Stimulated activated CD4-positive, alpha-beta T cell treated with anti-CD3 and anti-CD28 coated beads, Interleukin-4, amount 100 ng/mL, for 24 hours (primary cell): ENCODE measurements around the gene ADAMTS6.
A peak's percentile ranks its signal among the peaks of the same experiment; 100 is the strongest.

Source experiments
- DNase-seq: peaks from one replicate; pipeline ENCODE4 v3.0.0-alpha.2; 2020

The ADAMTS6 gene

DNA sequence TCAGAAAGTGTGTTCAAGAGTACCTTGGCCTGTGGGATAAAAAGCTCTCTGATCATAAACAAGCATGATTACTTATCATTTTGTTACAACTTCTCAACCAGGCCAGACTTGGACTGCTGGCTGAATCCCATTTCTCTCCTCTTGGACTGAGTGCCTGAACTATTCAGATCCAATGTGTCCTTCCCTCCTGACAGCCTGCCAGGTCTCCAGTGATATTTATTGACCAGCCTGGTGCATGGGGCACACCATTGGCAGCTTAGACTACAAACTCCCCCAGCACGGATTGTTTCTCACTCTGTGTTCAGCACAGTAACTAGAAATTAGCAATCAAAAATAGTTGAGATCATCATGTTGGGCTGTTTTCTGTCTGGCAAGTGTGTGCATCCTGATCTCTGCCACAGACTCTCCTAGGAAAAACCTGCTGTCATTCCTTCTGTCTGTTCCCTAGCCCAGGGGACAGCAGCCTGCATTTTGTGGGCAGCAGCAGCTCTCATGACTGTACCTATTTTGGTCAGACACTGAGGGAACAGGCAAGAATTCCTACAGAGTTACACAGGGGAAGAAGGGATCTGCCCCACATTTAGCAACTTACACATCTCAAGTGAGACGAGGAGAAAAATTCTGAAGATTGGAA lies 348.1 kb downstream of the ADAMTS6 start:
- DNase-seq = no peak

DNA sequence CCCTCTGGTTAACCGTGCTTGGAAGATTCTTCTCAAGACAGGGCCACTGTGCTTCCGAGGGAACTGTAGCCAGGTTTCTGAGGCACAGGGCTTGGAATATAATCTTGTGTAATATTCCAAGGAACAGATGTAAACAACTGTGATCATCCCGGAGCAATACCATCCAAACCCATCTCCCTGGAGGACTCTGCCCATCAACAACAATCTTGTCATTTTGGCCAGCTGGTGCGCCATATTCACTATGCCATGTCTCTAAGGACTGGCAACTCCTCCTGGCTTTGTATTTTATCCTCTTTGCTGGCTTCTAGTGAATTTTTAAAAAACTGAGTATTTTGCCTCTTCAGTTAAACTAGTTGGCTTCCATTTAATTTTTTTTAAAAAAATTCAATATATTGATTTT lies 349.3 kb downstream of the ADAMTS6 start:
- DNase-seq = no peak

DNA sequence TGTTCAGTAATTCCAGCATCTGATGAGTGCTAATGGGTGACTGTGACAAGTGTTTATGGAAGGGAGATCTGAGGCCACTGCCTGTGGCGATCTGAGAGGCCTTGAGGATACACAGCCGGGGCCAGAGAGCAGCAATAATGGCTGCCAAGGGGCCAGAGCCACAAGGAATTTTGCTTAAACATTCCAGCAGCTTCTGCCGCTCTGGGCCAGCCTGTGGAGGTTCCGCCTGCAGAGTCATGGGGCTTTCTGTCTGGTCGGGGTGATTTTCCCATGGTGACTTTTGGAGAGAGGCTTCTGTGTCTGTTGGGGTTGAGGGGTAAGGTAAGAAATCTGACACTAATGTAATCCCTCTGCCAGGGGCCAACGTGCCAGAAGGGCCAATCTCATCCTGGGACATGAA lies 353.5 kb downstream of the ADAMTS6 start:
- no peak for DNase-seq

DNA sequence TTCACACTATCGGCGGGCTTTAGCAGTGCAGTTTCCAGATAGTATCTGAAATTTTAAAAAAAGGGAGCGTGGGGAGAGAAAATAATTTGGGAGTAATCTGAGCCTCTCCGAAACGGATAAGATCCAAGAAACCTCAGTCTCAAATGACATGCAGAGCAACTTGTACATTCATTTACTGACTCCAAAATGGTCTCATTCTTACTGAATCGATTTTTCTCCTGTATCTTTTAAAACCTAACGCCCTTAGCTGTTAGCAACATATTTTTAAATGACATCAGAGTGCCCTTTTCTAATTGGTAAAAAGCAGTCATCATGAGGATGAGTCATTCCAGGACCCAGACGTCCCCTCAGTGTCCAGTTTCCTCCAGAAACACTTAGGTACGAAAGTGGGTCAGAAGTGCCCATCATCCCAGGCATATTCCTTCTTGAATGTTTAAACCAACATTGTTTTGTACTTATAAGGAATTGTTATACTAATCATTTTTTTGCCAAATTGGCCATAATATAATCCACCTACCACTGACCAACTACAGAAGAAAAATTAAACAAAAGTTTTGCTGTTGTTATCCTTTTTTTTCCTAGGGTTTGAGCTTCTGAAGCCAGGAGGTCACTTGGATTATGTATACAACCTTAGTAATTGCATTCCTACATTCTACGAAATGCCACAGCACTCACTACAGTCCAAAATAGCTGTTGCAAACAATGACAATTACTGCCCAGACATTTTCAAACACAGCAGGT lies 354.4 kb downstream of the ADAMTS6 start:
- no peak for DNase-seq

DNA sequence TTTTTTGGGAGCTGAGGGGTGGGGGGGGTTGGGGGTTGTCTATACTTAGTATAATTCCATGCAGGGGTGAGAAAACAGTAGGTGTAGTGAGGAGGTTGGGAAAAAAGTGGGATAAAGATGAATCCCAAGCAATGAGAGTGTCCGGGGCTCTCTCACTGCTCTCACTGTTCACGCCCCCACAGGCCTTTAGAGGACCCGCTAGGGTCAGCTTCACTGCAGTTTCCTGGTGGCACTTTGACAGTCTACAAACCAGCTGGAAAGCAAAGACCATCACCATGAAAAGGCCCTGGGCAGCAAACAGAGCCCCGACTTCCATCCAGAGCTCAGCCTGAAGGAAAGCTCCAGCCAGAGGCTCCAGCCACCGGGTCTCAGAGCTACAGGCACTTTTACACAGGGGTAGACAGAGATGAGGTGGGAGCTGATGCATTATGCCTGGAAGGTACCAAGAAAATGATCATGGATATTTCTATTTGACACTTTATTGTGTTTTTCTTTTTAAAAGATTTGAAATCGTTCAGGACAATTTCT lies 355.1 kb downstream of the ADAMTS6 start:
- DNase-seq = no peak

DNA sequence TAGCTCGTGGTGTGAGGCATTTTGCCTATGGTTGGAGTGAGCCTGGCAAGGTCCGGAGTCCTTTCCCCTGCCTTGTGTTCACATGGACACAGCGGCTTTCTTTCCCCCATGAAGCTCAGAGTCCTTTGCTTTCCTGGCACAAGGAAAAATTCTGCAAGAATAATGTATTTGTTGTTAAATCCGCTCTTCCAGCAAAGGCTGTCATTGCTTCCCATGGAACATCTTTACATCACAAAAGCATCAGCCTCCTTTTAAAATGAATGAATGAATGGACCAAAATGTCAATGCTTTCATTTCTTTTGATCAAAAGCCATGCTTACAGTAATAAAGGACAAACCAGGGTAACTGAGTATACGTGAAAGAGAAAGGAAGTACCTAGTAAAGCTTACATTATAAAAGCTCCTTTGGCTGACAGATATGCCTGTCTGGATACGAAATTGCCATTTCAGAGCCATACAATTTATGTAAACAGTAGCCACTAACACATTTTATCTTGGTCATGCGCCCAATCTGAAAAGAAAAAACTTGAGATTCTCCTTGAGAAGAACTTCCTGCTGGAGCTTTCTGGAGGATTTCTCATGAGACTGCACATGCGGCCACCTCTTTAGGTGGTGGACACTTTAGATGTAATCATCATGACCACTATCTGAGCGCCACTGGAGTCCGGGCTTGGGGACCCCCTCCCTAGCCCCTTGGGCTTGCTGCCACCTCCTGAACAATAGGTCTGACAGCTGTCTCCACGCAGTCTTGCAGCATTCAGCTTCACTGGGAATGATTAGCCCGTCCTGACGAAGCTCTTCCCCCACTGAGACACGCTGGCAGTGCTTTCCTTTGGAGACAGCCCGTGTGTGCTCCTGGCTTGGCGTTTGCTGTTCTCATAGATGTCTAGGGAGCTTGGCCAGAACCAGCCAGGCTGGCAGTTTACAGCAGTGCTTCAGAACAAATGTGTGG lies 355.9 kb downstream of the ADAMTS6 start:
- no peak for DNase-seq

DNA sequence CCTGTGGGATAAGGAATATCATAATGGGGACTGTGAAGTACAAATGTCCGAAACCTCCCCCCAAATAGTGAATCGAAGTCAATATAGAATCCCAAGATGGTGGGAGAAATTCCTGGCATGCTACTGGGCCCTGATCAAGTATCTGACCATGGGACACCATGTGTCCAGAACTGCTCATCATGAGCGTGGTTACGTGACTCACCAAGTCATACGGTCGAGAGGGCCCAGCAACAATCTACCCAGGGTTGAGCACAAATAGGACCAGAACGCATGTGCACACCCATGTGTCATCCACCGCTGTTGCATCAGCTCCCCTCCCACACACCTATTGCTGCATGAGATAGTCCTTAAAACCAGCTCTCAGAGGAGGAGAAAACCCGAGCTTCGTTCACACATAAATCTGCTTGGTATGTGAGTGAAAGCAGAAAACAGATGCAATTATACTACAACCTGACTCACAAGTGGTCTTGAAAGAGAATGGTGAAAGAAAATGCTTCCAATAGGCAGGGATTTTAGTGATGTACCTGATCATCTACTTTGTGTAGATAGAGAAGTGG lies 359.8 kb downstream of the ADAMTS6 start:
- DNase-seq = peak; percentile 10

DNA sequence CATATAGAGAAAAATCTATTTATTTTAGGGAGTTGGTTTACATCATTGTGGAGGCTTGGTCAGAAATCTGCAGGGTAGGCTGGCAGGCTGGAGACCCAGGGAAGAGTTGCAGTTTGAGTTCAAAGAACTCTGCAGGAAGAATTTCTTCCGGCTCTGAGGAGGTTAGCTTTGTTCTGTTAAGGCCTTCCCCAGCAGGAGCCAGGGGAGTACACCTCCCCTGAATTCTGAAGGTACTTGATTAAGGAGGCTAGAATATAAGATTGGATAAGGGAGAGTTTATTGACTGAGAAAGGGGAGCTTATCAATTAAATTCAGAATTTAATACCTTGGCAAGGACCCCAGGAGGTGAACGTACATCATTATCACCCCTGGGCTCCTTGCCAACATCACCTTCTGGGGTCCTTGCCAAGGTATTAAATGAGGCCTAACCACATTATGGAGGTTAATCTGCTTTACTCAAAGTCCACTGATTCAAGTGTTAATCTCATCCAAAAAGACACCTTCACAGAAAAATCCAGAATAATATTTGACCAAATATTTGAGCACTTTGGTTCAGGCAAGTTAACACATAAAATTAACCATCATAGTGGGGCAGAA lies 361.3 kb downstream of the ADAMTS6 start:
- no peak for DNase-seq

DNA sequence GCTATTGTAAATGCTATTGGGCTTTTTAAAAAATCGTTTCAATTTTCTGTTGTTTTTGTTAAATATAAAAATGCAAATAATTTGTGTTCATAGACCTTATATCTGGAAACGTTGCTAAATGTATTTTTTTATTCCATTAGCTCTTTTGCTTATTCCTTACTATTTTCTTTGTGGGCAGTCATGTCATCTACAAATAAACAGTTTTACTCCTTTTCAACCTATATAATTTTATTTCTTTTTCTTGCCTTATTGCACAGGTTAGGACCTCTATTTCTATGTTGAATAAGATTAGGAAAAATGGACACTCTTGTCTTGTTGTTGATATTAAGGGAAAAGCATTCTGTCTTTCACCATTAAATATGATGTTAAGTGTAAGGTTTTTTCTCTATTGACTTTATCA lies 364.2 kb downstream of the ADAMTS6 start:
- no peak for DNase-seq

DNA sequence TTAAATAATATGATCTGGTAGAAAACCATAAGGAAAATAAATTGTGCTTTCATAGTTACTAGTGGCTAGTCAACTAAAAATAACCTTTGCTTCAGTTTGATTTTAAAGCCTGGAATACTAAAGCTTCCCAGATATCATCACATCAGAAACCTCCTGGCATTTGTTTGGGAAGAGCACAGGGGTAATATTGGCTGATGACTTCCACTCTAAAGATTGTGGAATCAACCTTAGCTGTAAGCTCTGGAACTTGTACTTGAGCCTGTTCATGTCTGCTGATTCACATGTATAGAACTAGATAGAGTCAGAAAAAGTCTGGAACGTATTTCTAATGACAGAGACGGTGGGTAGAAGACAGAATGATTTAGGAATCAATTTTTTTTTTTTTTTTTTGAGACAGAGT lies 367.9 kb downstream of the ADAMTS6 start:
- DNase-seq = no peak

DNA sequence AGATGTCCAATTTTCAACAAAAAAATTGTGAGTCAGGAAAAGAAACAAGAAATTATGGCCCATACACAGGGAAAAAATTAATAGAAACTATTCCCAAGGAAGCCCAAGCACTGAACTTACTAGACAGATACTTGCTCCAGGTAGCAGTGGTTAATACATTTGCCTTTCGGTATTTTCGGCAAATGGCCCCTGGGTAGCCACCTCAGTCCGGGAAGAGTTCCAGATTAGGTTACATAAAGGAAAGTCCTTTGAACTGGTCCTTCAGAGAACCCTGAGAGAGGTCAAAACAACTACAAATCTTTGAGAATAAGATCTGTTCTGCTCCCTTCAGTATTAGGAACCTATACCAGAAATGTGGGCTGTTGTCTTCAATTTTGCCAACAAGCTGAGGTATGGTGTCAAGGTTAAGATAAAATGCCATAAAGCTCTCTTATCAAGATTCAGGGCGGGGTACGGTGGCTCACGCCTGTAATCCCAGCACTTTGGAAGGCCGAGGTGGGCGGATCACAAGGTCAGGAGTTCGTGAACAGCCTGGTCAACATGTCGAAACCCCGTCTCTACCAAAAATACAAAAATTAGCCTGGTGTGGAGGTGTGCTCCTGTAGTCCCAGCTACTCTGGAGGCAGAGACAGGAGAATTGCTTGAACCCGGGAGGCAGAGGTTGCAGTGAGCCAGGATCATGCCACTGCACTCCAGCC lies 369.6 kb downstream of the ADAMTS6 start:
- no peak for DNase-seq

DNA sequence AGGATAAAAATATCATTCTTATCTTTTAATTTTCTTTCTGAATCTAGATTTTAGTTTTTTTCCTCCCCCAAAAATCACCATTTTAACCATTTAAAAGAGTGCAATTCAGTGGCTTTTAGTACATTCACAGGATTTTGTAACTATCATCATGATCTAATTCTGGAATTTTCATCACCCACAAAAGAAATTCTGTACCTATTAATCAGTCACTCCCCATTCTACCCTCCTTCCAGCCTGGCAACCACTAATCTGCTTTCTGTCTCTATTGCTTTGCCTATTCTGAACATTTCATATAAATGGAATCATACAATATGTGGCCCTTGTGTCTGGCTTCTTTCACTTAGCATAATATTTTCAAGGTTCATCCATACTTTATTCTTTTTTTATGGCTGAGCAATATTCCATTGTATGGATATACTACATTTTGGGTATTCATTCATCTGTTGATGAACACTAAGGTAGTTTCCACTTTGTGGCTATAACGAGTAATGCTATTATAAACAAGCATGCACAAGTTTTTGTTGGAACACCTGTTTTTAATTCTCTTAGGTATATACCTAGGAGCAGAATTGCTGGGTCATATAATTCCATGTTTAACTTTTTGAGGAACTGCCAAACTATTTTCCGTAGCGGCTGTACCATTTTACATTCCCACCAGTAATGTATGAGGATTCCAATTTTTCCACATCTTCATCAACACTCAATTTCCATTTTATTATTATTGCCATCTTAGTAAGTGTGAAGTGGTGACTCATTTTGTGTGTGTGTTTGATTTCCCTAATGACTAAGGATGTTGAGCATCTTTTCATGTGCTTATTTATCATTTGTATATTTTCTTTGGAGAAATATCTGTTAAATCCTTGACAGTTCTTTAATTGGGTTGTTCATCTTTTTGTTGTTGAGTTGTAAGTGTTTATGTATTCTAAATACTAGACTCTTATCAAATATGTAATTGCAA lies 372.7 kb downstream of the ADAMTS6 start:
- DNase-seq = no peak

DNA sequence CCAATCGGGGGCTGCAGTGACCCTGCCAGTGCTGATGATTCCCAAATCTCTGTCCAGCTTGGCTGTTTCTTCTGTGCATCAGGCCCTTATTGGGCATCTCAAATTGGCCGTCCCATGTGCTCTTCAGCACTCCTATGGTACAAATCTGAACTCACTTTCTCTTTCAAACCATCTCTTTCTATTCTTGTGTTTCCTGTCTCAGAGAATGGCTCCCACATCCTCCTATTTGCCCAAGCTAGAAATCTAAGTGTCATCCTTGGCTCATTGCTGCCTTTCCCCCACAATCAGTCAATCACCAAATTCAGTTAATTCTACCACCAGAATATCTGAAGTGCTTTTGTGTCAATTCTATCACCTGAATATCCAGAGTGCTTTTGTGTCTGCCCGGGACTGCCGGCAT lies 376.4 kb downstream of the ADAMTS6 start:
- DNase-seq = no peak

DNA sequence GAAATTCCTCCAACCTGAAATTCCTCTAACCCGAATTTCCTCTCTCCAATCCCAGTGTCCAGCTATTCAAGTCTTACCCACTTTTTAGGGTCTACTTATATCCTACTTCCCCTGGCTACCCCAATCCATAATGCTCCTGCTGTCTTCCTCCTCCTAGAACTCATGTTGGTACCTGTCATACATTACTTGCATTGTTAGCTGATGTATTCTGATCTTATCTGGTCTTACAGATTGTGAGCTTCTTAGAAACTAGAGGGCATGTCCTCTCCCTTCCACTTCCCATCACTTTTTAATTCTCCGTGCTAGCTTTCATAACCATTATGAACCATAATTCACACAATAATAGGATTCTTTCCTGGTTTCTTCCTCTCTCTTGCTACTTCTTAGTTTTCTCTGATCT lies 376.9 kb downstream of the ADAMTS6 start:
- no peak for DNase-seq

DNA sequence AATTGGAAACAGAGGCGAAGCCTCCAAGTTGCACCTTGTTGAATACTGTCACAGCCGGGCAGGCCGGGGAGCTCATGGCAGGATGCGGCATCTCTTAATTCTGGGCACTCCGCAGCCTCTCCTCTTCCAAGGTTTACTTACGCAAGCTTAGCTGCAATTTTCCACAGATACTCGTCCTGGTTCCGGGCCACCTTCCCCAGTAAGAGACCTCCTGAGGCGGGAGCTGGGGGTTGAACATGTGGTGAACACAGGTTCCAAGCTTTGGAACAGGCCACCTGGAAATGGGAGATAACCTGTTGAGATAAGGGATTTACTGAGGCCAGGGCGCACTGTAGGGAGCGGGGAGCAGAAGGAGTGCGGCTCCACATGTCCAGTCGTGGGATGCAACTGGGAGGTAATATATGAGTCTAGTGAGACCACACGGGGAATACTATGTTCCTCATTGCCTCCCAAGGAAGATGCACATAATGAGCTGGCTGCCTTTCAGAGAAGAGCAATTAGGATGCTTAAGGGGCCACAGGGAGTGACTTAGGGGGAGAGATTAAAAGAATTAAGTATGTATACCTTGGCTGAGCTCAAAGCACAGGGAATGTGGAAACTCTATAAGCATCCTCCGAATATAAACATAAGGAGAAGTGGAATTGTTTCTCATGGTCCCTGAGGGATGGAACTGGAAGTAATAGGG lies 377.8 kb downstream of the ADAMTS6 start:
- DNase-seq = no peak

DNA sequence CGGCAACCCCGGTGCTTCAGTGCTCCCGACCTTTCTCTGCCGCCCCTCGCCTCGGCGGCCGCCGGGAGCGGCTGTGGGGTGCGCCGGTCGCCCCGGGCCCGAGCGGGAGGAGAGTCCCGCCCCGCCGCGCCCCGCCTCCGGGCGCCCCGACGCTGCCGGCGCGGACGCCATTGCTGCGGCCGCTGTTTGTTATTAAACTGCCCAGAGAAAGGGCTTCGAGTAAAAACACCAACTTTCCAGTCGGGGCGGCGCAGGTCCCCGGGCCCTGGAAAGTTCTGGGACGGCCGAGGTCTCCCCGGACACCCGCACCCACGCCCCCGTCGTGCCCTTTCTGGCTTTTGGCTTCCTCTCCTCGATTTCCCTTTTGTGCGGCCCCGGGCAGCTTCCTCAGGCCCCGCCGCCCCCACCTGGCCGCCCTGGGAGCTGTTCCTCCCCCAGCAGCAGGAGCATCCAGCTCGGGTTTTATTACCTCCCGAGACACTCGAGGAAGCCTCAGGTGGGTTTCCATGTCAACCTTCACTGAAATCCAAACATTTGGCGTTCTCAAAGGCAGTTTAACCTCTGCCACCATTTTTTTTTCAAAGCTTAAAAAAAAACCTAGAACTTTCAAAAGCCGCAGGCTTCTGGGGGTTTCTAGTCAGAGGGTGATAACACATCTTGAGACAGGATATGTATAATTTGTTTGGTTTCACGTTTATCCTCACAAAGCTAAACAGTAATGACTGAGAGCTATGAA lies 378.6 kb downstream of the ADAMTS6 start:
- peak; percentile 41 for DNase-seq

DNA sequence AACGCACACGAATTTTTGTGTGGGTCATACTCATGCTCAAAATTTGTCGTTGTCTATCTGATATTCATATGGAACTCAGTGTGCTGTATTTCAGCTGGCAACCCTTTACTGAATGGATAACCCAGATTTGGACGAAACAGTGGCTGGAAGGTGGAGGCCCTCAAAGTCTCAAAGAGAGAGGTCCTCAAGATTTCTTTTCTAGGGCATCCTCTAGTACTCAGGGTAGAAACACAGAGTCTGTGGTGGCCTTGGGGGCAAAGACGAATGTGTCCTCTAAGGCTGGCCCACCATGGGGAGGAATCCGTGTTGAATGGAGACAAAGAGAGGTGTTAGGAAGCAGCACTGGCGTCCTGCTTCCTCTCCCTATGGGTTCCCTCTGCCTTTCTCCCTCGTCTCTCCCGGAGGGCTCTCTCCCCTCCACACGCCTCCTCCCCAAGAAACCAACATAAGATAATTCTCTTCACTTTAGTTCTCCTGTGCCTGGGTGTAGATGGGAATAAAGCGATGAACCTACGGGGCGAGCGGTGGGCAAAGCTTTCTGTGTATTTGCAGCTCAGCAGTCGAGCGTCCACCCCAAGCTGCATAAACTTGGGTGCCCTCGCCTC lies 379.2 kb downstream of the ADAMTS6 start:
- DNase-seq = no peak

DNA sequence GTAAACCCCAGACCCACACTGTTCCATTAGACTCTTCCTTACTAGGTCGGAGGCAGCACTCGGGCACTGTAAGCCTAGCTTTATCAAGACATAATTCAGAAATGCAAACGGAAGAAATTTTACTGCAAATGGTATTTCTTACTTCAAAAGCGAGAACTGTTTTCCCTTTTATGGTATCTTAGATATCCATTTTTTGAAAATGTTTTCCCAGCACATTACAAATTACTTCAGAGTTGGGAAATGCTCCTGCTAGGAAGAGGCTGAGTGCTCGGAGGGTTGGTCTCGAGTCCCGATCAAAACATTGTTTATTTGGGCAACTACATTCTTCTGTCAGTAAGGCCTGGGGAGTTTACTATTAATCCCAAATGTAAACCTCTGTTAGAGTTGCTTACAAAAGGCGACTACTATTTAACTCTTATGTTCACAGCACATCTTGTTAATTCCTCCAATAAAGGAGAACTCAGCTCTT lies 380.1 kb downstream of the ADAMTS6 start:
- DNase-seq = no peak
